Uterus (tissue), 2 donors: Measurements from ENCODE around the gene ICAM3.

Experiments used
- POLR2A ChIP-seq, 2 donors: fragments of 450-650 bp; IDR thresholded peaks; one replicate each; pipeline ENCODE4 v1.6.1; 2016; ENCODE audit warnings: antibody characterized with exemption in 2 of 2, mild to moderate bottlenecking in 1 of 2, moderate library complexity in 1 of 2
- TF ChIP-seq, protein P1 (sequence below), 4 experiments: fragments of 200-600 bp in 2 of 4; fragments of 450-650 bp in 2 of 4; sonication (generic) in 2 of 4; IDR thresholded peaks; one replicate each; pipeline ENCODE4 v1.5.1; 2016 to 2019; ENCODE audit warnings: antibody characterized with exemption in 4 of 4, mild to moderate bottlenecking in 2 of 4, moderate library complexity in 1 of 4

DNA sequence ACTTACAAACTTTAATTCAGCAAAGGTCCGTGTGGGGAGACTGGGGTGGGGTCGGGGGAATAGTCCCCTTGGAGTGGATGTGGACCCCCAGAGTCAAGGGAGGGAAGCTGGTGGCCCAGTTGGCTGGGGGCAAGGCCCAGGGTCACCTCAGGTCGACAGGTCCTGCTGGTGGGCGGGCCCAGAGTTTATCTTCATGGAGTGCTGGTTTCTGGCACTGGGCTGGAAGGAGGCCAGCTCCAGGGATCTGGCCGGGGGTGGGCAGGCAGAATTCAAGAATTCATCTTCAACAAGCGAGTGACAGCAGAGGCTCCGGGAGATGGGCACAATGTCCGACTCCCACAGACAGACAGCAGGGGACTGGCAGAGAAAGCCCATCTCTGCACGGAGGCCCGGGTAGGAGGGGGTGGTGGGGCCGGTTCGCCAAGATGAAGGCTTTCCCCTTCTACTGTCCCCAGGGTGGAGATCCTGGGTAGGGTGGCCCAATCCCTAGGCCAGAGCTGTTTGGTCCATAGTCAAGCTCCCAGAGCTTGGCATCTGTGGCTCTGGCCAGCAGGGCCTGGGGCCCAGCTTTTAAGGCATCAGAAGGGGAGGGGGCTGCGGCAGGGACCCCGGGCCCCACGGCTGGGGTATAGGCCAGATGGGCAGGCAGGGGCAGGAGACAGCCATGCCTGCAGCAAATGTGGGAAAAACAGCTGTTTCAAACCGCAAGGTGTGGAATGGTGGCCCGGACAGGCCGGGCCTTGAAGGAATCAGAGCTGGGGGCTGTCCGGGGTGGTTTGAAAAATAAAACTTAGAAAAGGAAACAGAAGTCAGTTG is 23.0 kb downstream of the ICAM3 start:
- TF ChIP-seq, protein P1, sequence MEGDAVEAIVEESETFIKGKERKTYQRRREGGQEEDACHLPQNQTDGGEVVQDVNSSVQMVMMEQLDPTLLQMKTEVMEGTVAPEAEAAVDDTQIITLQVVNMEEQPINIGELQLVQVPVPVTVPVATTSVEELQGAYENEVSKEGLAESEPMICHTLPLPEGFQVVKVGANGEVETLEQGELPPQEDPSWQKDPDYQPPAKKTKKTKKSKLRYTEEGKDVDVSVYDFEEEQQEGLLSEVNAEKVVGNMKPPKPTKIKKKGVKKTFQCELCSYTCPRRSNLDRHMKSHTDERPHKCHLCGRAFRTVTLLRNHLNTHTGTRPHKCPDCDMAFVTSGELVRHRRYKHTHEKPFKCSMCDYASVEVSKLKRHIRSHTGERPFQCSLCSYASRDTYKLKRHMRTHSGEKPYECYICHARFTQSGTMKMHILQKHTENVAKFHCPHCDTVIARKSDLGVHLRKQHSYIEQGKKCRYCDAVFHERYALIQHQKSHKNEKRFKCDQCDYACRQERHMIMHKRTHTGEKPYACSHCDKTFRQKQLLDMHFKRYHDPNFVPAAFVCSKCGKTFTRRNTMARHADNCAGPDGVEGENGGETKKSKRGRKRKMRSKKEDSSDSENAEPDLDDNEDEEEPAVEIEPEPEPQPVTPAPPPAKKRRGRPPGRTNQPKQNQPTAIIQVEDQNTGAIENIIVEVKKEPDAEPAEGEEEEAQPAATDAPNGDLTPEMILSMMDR (IDR thresholded peaks at IDR 0.05) = no peak
- TF ChIP-seq POLR2A (IDR thresholded peaks at IDR 0.05) = no peak
